CD4-positive, alpha-beta T cell treated with Interleukin-1 beta for 1 hour (primary cell): ENCODE results near the gene NUP93.

Source experiments
- DNase-seq, 2 donors: peaks; one replicate each; pipeline ENCODE4 v3.0.0-alpha.2; 2020 to 2022

NUP93 gene

DNA sequence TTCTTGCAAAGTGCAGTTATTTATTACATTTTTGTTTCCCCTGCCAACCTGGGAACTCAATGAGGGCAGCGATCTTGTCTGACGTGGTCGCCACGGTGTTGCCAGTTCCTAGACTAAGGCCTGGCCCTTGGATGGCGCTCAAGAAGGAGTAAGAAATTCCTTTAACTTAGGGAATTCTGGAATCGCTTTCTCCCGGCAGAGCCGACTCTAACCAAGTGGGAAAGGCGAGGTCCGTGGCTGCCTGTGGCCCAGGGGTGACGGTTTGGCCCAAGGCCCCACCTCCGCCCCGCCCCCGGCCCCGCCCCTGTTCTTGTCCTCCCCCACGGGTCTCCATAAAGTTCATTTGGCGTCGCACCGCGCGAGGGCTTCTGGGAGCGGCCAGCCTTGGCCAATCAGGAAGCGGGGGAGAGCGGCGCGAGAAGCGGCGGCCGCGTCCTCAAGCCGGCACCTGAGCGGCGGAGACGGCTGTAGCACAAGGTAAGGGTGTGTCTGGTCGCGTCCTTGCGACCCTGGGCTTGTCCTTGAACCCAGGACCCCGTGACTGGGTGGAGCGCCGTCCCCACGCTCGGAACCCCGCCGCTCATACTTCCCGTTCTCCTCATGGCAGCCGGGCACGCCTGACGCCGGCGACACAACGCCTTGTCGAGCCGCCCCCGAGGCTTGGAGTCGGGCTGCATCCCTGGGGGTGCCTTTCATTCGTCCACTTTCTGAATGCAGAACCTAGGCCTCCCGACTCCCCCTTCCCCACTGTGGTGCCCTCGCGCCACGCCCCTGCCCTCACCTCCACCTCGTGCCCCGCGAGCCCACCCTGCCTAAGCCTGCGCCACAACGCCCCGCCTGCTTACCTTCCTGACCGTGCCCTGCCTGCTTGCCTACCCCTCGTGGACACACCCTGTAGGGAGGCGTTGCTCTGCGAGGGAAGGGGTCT, at the start of gene NUP93:
Gene NUP93, plus strand, starts transcription at position 395 of the 928 bp plus-strand sequence. CDS start 18,119 bp downstream, outside the sequence.
- DNase-seq: peak; percentile 89 to 91

GRCh38 chr16:56681939-56682702, 47.8 kb upstream of the NUP93 start, which contains the start of gene MT1X:
MT1X (plus strand) TSS chr16:56682470; CDS start chr16:56682541, 71 bp downstream.
- peak; percentile 88 for DNase-seq

DNA sequence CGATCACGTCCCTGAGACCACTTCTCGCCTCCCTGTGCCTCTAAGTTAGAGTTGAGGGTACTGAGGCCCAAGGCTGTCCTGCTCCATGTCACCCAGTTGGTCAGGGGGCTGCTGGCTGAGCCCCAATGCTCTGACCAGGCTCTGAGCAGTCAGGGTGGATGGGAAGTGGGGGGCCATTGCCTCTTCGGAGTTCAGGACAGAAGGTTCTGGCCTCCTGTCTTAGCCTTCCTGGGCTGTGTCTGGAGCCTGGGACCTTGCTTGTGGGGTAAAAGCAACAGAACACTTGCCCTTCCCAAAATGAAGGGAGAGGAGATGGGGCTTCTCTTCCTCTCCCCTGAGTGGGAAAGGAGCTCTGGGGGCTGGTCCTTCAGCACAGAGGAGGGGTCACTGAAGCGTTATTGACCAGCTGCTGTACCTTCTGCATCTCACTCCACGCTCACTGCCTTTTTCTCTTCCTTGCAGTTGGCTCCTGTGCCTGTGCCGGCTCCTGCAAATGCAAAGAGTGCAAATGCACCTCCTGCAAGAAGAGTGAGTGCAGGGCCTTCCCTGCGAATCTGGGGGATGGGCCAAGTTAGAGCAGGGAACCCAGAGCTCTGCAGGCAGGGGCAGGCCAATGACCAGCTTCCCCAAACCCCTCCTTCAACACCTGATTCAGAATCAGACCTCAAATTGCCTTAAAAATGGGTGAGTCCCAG, 47.1 kb upstream of the NUP93 start:
- DNase-seq: no peak

DNA sequence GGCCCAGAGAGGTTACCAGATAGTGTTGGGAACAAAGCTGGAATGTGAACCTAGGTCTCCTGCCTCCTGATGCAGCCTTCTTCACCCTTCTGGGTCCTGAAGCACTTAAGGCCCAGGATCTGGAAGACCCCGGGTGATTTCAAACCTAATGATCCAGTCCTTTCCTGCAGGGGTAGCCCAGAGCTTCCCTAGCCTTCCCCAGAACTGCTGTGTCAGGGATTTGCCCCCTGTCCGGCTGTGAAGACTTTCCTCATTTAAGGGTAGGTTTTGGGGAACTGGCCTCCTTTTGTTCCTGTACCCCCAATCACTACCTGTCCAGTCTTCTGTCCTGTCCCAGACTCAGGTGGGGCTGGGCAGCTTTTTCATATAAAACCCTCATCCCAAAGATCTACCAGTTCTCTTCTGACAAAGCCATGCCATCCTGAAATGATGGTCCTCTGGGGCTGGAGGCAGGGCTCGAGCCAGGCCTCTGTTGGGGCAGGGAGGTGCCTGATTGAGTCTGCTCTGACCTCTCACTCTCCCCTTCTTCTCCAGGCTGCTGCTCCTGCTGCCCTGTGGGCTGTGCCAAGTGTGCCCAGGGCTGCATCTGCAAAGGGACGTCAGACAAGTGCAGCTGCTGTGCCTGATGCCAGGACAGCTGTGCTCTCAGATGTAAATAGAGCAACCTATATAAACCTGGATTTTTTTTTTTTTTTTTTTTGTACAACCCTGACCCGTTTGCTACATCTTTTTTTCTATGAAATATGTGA, 46.3 kb upstream of the NUP93 start:
- DNase-seq: no peak

GRCh38 chr16:56684256-56684925, 45.5 kb upstream of the NUP93 start:
- no peak for DNase-seq

- DNase-seq: no peak
Measured at GRCh38 chr16:56684926-56685590, 44.9 kb upstream of the NUP93 start.

DNA sequence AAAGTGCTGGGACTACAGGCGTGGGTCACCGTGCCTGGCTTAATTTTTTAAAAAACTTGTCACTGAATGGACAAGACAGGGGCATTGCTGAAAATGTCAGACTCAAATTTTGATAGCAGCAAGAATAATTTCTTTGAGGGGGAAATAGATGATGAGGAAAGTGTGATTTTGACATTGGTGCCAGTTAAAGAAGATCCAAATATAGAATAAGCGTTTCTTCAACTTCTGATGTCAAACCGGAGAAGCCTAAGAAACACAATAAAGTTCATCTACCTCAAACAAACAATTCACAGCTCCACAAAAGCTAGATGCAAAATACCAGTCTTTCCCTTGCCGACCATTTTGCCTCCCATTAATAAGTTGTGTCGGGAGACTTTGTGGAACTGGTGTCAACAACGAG, 43.2 kb upstream of the NUP93 start:
- DNase-seq: no peak

GRCh38 chr16:56688762-56689161, 41.2 kb upstream of the NUP93 start:
- no peak for DNase-seq

GRCh38 chr16:56689171-56689570, 40.8 kb upstream of the NUP93 start:
- DNase-seq: no peak

- DNase-seq: no peak
Measured at GRCh38 chr16:56690420-56691122, 39.4 kb upstream of the NUP93 start.

DNA sequence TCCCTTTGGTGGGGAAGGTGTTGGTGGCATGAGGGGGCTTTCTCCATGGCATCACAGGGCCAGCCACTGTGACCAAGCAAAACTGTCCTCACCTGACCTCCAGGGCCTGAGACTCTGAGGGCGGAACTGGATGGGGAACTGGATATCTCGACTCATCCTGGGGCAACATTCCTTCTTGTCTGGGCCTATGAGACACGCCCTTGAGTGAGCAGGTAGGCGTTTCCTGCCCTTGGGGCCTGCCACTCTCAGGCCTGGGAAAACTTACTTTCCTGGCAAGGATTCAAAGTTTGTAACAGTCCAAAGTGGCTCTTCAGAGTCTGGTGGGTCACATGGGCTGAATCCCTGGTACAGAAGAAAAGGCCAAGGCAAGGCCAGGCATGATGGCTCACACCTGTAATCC, 38.0 kb upstream of the NUP93 start:
- DNase-seq: no peak

- DNase-seq: no peak
Measured at GRCh38 chr16:56695246-56695645, 34.7 kb upstream of the NUP93 start.

DNA sequence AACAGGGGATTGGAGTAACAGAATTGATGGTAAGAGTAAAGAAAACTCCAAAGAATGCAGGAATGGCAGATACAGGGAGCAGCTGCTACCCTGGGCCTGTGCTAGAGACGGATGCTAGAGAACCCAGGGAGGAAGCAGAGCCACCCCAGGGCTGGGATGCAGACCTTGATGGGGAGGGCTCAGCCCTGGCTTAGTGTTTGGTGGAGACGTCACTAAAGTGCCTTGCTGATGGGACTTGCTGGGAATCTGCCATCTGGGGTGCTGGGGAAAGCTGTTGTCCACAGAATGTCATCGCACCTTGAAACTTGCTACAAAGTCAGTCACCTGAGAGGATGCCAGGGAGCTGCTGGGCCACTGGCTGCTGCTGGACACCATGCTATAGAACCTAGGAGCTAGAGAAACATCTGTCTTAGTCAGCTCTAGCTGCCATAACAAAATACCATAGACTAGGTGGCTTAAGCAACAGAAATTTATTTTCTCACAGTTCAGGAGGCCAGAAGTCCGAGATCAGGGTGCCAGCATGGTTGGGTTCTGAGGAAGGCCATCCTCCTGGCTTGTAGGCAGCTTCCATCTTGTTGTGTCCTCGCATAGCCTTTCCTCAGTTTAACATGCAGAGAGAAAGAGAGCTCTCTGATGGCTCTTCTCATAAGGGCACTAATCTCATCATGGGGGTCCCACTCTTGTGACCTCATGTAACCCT, 32.3 kb upstream of the NUP93 start:
- DNase-seq: no peak

DNA sequence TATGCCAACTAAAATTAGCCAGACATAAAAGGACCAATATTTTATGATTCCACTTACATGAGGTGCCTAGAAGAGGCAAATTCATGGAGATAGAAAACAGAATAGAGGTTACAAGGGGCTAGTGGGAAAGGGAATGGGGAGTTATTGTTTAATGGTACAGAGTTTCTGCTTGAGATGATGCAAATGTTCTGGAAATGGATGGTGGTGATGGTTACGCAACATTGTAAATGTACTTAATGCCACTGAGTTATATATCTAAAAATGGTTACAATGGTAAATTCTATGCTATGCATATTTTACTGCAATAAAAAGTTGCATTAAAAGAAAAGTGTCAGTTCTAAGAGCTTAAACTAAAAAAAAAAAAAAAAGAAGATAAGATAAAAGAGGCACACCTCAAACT, 29.7 kb upstream of the NUP93 start:
- DNase-seq: no peak

GRCh38 chr16:56700631-56701030, 29.3 kb upstream of the NUP93 start:
- DNase-seq: no peak

- DNase-seq: no peak
Measured at GRCh38 chr16:56701534-56701933, 28.4 kb upstream of the NUP93 start.

DNA sequence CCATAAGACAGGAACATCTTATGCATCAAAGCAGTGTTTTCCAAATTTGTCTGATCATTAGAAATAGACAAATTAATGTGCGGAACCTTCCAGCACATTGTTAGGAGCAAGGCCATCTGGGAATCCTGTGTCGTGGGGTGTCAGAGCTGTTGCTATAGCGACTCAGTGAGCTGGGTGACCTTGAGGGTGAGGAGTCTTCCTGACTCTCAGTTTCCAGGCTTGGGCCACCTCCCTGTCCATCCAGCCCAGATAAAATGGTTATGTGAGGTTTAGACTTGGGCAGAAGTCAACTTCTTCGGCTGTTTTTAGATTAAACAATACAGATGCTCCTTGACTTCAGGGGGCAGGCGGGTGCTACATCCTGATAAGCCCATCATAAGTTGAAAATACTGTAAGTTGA, 27.1 kb upstream of the NUP93 start:
- DNase-seq: no peak

- DNase-seq: peak; percentile 12 to 30
Measured at GRCh38 chr16:56708525-56709442, 21.1 kb upstream of the NUP93 start.
